Panc1 (cell line): Measurements from ENCODE around the gene RMI1. TPM values are rescaled to one million over a fixed set of nuclear protein-coding genes. Genes with fewer than 3 reads are reported as not detected.

Experiments used
- ATAC-seq: fragments of 200-7000 bp; cut with Tn5 transposase; 2 replicates; pipeline ENCODE4 v1.9.1; 2020; ENCODE audit warnings: mild to moderate bottlenecking, moderate library complexity
- Bru-seq: library from RNA; stranded (reverse); fragments of 400-500 nt; gene quantifications from one replicate; lab custom pipeline; 2021; lab: Mats Ljungman, UMichigan
- BruChase-seq, 2 experiments: library from RNA; stranded (reverse); fragments of 400-500 nt; gene quantifications; one replicate each; lab custom pipeline; 2021; lab: Mats Ljungman, UMichigan
- BruUV-seq: library from RNA; stranded (reverse); fragments of 400-500 nt; replicated peaks from 2 replicates; lab custom pipeline; 2021; lab: Mats Ljungman, UMichigan
- CTCF ChIA-PET: fragments of 300-600 bp; sonication (Branson Sonifier 250); formaldehyde crosslinking; loops from one replicate; lab custom pipeline; 2022; ENCODE audit warnings: antibody characterized with exemption; lab: Charles Lee
- POLR2A ChIA-PET: fragments of 300-600 bp; sonication (Branson Sonifier 250); formaldehyde crosslinking; loops from one replicate; lab custom pipeline; 2022; ENCODE audit warnings: antibody characterized with exemption; lab: Charles Lee
- DNase-seq: peaks from one replicate; pipeline ENCODE4 v3.0.0-alpha.2; 2010; ENCODE audit warnings: low read depth, low spot score
- H3K27ac ChIP-seq: 2 replicates; pipeline ENCODE4 v1.5.1; 2011; ENCODE audit warnings: mild to moderate bottlenecking, low read length, inconsistent platforms
- H3K27me3 ChIP-seq: fragments of 200-500 bp; sonication (Bioruptor generic); 2 replicates; pipeline ENCODE4 v1.6.0; 2014; ENCODE audit warnings: low read length, inconsistent platforms; ENCODE audit not compliant: control insufficient read depth, insufficient read depth
- H3K36me3 ChIP-seq: fragments of 200-500 bp; sonication (Bioruptor generic); 2 replicates; pipeline ENCODE4 v1.5.1; 2014; ENCODE audit warnings: inconsistent platforms, mild to moderate bottlenecking, low read length, moderate library complexity; ENCODE audit not compliant: control insufficient read depth, insufficient read depth
- H3K4me1 ChIP-seq: 2 replicates; pipeline ENCODE4 v1.5.1; 2011; ENCODE audit warnings: inconsistent platforms, mild to moderate bottlenecking, low read length, moderate library complexity; ENCODE audit not compliant: control insufficient read depth, insufficient read depth
- H3K4me3 ChIP-seq, 2 experiments: 2 replicates each; pipeline ENCODE4 v1.5.1; 2011 to 2012; ENCODE audit warnings: low read depth in 2 of 2, low read length in 2 of 2, mild to moderate bottlenecking in 2 of 2, inconsistent platforms in 1 of 2, moderate library complexity in 1 of 2
- H3K9me3 ChIP-seq: fragments of 200-500 bp; sonication (Bioruptor generic); 2 replicates; pipeline ENCODE4 v1.5.1; 2014; ENCODE audit warnings: low read depth, mild to moderate bottlenecking, inconsistent platforms, low read length, moderate library complexity; ENCODE audit not compliant: control insufficient read depth, insufficient read depth
- POLR2AphosphoS5 ChIP-seq: IDR thresholded peaks from 2 replicates; pipeline ENCODE4 v1.6.1; 2012; ENCODE audit warnings: mild to moderate bottlenecking, low read depth, low read length, moderate library complexity
- SIN3A ChIP-seq: IDR thresholded peaks from 2 replicates; pipeline ENCODE4 v1.6.1; 2012; ENCODE audit warnings: low read depth, mild to moderate bottlenecking, low read length, moderate library complexity, borderline replicate concordance; ENCODE audit not compliant: insufficient read depth
- TCF7L2 ChIP-seq: IDR thresholded peaks from 2 replicates; pipeline ENCODE4 v1.6.1; 2011; ENCODE audit warnings: mild to moderate bottlenecking, low read depth, low read length, inconsistent platforms
- in situ Hi-C: cut with HindIII; loops from 2 replicates; pipeline ENCODE4 v1.10.0; 2016; ENCODE audit warnings: low sequenced_read_pairs, low pct_unique_long_range_greater_than_20kb
- intact Hi-C: fragments of 100-400 bp; cut with micrococcal nuclease; formaldehyde crosslinking; loops from one replicate; pipeline ENCODE4 v1.10.0; 2022; ENCODE audit not compliant: unreplicated experiment
- long read RNA-seq: library from polyadenylated mRNA; unstranded; transcript quantifications from one replicate; pipeline ENCODE4 v2.0.0, GENCODE V29; 2021; ENCODE audit not compliant: unreplicated experiment
- polyA plus RNA-seq: library from polyadenylated mRNA; unstranded; fragments of >200 nt; gene quantifications from one replicate; pipeline ENCODE4 v1.2.1, GENCODE V29; 2012; ENCODE audit warnings: missing spikeins; ENCODE audit not compliant: insufficient read length
- total RNA-seq: library from RNA; stranded (reverse); gene quantifications from one replicate; pipeline ENCODE4 v1.2.1, GENCODE V29; 2021; ENCODE audit not compliant: unreplicated experiment
- TF ChIP-seq, protein P1 (sequence below): fragments of 450-650 bp; IDR thresholded peaks from 2 replicates; pipeline ENCODE4 v1.5.1; 2017; ENCODE audit warnings: mild to moderate bottlenecking
- TF ChIP-seq, protein P2 (sequence below), 2 experiments: IDR thresholded peaks; 2 replicates each; pipeline ENCODE4 v1.6.1; 2011 to 2012; ENCODE audit warnings: low read depth in 2 of 2, control low read depth in 1 of 2, low read length in 1 of 2, mild to moderate bottlenecking in 1 of 2, moderate library complexity in 1 of 2; ENCODE audit not compliant: insufficient read depth in 1 of 2

Gene RMI1
- total RNA-seq: 14.6 TPM
- 4.2 TPM for polyA plus RNA-seq
- percentile 80 among the genes with signal in this experiment for Bru-seq, nascent RNA
- percentile 91 among the genes with signal in this experiment for BruChase-seq, experiment 1, labeled RNA remaining after a 2-hour chase
- percentile 82 among the genes with signal in this experiment for BruChase-seq, experiment 2, labeled RNA remaining after a 6-hour chase
- long read RNA-seq, transcript RMI1-201 (3 exons, 3,420 nt): minor isoform, 6 of 57 reads
- long read RNA-seq, transcript RMI1-202 (3 exons, 1,553 nt): major isoform, 31 of 57 reads
- long read RNA-seq, partial matches to known transcripts: 7 of 57 reads
- long read RNA-seq, other reads (novel, unspliced or antisense): 13 of 57 reads

DNA sequence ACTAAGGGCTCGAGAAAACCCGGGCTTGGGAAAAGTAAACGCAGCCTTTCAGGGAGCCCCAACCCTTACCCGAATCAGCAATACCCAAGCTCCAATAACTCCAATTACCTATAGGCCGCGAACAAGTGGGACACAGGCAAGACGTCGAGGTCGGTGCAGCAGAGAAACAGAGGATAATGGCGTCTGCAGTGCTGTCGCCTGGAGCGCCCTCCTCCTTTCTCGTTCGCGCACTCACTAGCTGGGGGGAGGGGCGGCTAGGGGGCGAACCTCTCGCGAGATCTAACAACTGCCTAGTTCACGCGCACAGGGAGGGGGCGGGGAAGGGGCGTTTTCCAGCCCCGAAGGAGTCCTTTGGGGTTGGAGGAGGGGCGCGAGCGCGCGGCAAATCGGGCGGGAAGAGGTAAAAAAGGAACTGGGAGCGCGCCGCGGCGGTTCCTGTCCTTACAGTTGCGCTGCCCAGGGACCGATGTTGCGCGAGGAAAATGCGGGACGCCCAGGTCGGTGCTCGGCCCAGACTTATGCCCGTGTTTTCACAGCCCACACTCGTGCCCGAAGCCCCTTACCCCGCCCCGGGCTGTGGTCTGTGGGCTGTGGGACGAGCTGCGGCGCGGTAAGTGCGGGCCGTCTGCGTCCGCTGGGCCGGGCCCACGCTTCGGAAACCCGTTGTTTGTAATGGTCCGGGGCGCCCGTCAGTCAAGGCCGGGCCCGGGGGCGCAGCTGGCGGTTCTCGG lies at the start of gene RMI1:
RMI1 (plus strand) TSS at position 411 of the 731 bp plus-strand sequence. CDS start 20,182 bp downstream, outside the sequence.
- DNase-seq (peak; percentile 82), ATAC-seq (peak; percentile 87)
- ChIA-PET POLR2A (interaction anchor here (0.5 to 0.6 kb wide), 3 partner anchors 22 to 278 kb away, joined by 5 to 7 read pairs (median 6); no protein-coding TSS in a partner anchor), CTCF (no interaction called here)
- Histone ChIP-seq H3K4me1 (peaks cover 10% of the 10 kb centered on the region; the same call in 1 of the 2 replicates), H3K4me3 (peak within 1 kb of the TSS; percentile 96), H3K27ac (peak within 1 kb of the TSS; percentile 95), H3K9me3 (no peaks in the 10 kb centered on the region), H3K36me3 (peaks cover 35% of the 10 kb centered on the region), H3K27me3 (no peaks in the 10 kb centered on the region)
- intact Hi-C loops: no loop called here
- TF ChIP-seq POLR2AphosphoS5 (peak; percentile 81), TCF7L2 (no peak), SIN3A (0 out of 2 replicates have a peak, but pooled peaks have one; percentile 77)
- TF ChIP-seq, protein P1, sequence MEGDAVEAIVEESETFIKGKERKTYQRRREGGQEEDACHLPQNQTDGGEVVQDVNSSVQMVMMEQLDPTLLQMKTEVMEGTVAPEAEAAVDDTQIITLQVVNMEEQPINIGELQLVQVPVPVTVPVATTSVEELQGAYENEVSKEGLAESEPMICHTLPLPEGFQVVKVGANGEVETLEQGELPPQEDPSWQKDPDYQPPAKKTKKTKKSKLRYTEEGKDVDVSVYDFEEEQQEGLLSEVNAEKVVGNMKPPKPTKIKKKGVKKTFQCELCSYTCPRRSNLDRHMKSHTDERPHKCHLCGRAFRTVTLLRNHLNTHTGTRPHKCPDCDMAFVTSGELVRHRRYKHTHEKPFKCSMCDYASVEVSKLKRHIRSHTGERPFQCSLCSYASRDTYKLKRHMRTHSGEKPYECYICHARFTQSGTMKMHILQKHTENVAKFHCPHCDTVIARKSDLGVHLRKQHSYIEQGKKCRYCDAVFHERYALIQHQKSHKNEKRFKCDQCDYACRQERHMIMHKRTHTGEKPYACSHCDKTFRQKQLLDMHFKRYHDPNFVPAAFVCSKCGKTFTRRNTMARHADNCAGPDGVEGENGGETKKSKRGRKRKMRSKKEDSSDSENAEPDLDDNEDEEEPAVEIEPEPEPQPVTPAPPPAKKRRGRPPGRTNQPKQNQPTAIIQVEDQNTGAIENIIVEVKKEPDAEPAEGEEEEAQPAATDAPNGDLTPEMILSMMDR: no peak
- in situ Hi-C loops: no loop called here
- no TSS peak for BruUV-seq

DNA sequence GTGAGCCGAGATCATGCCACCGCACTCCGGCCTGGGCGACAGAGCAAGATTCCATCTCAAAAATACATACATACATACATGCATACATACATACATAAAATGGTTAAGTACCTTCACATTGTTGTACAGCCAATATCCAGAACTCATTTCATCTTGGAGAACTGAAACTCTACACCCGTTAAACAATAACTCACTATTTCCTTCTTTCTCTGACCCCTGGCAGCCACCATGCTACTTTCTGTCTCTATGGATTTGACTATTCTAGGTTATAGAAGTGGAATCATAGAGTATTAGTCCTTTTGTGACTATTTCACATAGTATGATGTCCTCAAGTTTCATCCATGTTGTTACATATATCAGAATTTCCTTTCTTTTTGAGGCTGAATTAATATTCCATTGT lies 49.7 kb upstream of the RMI1 start:
- ATAC-seq (no peak), DNase-seq (no peak)
- Histone ChIP-seq H3K27ac (no peak overlapping the region), H3K4me3 (no peak overlapping the region), H3K36me3 (no peaks in the 10 kb centered on the region), H3K9me3 (no peaks in the 10 kb centered on the region), H3K4me1 (no peaks in the 10 kb centered on the region), H3K27me3 (no peaks in the 10 kb centered on the region)
- CTCF ChIA-PET: no interaction called here
- intact Hi-C loops (no loop called here), in situ Hi-C loops (no loop called here)
- no TSS peak for BruUV-seq
- TF ChIP-seq, protein P2, sequence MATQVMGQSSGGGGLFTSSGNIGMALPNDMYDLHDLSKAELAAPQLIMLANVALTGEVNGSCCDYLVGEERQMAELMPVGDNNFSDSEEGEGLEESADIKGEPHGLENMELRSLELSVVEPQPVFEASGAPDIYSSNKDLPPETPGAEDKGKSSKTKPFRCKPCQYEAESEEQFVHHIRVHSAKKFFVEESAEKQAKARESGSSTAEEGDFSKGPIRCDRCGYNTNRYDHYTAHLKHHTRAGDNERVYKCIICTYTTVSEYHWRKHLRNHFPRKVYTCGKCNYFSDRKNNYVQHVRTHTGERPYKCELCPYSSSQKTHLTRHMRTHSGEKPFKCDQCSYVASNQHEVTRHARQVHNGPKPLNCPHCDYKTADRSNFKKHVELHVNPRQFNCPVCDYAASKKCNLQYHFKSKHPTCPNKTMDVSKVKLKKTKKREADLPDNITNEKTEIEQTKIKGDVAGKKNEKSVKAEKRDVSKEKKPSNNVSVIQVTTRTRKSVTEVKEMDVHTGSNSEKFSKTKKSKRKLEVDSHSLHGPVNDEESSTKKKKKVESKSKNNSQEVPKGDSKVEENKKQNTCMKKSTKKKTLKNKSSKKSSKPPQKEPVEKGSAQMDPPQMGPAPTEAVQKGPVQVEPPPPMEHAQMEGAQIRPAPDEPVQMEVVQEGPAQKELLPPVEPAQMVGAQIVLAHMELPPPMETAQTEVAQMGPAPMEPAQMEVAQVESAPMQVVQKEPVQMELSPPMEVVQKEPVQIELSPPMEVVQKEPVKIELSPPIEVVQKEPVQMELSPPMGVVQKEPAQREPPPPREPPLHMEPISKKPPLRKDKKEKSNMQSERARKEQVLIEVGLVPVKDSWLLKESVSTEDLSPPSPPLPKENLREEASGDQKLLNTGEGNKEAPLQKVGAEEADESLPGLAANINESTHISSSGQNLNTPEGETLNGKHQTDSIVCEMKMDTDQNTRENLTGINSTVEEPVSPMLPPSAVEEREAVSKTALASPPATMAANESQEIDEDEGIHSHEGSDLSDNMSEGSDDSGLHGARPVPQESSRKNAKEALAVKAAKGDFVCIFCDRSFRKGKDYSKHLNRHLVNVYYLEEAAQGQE (IDR thresholded peaks at IDR 0.05; ENCODE audit: insufficient read depth in 1 of 2, low read depth in 2 of 2, low read length in 1 of 2): no peak
- TF ChIP-seq POLR2AphosphoS5 (no peak), TCF7L2 (no peak), SIN3A (no peak)
- TF ChIP-seq, protein P1: no peak
- POLR2A ChIA-PET: no interaction called here
